DMS153 treated with DMSO at 0.1 percent for 48 hours (cell line): ENCODE data around the gene MUSK.
"Not testable (repeated sequence)": the region's sequence is repeated elsewhere in the genome, so short reads cannot be mapped to it uniquely, and the experiment has no call there.

ENCODE experiments used
- DNase-seq: peaks from one replicate; lab custom pipeline; 2025; ENCODE audit not compliant: unreplicated experiment; lab: John Stamatoyannopoulos, UW

MUSK gene

GRCh38 chr9:110807956-110808598 is 139.5 kb downstream of the MUSK start:
- no peak for DNase-seq

GRCh38 chr9:110808599-110808980 is 140.0 kb downstream of the MUSK start:
- DNase-seq, result no peak

- no peak for DNase-seq
These were observed 140.5 kb downstream of the MUSK start for GRCh38 chr9:110809038-110809595.

- no peak for DNase-seq
These were observed 141.8 kb downstream of the MUSK start for GRCh38 chr9:110810262-110810976.

- DNase-seq, result no peak
These were observed 144.3 kb downstream of the MUSK start for GRCh38 chr9:110812886-110813285.

GRCh38 chr9:110814159-110814558 is 145.6 kb downstream of the MUSK start:
- DNase-seq, result no peak

GRCh38 chr9:110815361-110815760 is 146.8 kb downstream of the MUSK start:
- no peak for DNase-seq

- no peak for DNase-seq
These were observed 151.8 kb downstream of the MUSK start for GRCh38 chr9:110820381-110820780.

- DNase-seq, result no peak
These were observed 152.5 kb downstream of the MUSK start for GRCh38 chr9:110821064-110821463.

- not testable (repeated sequence) for DNase-seq
These were observed 156.5 kb downstream of the MUSK start for GRCh38 chr9:110825129-110825528.

- no peak for DNase-seq
These were observed 157.4 kb downstream of the MUSK start for GRCh38 chr9:110825950-110826349.

- not testable (repeated sequence) for DNase-seq
These were observed 157.8 kb downstream of the MUSK start for GRCh38 chr9:110826400-110826799.

GRCh38 chr9:110828264-110828663 is 159.7 kb downstream of the MUSK start:
- no peak for DNase-seq

GRCh38 chr9:110830495-110830894 is 161.9 kb downstream of the MUSK start:
- DNase-seq, result no peak

- DNase-seq, result no peak
These were observed 164.3 kb downstream of the MUSK start for GRCh38 chr9:110832926-110833325.

GRCh38 chr9:110835404-110835803 is 166.8 kb downstream of the MUSK start:
- no peak for DNase-seq

GRCh38 chr9:110835859-110836271 is 167.3 kb downstream of the MUSK start:
- DNase-seq, result no peak

- no peak for DNase-seq
These were observed 168.9 kb downstream of the MUSK start for GRCh38 chr9:110837401-110838005.

GRCh38 chr9:110842169-110842568 is 173.6 kb downstream of the MUSK start:
- no peak for DNase-seq

GRCh38 chr9:110842986-110843385 is 174.4 kb downstream of the MUSK start:
- no peak for DNase-seq

- DNase-seq, result no peak
These were observed 175.5 kb downstream of the MUSK start for GRCh38 chr9:110844121-110844520.

- no peak for DNase-seq
These were observed 177.6 kb downstream of the MUSK start for GRCh38 chr9:110846215-110846614.
